Measurements from ENCODE around the gene TMEM164.

DNA sequence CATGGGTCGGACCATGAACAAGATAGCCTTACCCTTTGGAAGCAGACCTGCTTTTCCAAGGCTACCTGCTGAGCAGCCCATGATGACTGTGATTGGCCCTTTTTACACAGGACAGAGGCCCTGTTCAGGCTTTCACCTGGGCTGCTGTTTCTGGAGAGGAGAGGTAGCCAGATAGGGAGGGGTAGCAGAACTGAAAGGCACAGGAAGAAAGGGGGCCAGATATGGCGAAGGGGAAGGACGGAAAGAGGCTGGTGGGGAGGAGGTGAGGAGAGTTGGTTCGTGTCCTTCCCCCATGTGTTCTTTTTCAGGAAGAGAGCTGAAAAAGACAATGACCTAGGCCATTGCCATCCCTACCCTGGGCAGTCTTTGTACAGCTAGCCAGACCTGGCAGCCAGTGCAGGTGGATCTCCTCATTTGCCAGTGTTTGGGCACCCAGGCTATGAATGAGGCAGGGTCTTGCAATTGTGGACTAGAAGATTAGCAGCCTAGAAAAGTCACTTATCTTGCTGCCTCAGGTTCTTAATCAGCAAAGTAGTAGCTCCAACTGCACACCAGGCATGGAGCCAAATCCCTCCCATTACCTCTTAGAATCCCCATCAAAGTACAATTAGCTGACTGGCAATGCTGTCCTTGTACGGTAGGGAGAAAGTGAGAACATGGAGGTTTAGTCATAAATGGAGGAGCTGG lies 175.4 kb downstream of the TMEM164 start:
- TF ChIP-seq, protein P1, sequence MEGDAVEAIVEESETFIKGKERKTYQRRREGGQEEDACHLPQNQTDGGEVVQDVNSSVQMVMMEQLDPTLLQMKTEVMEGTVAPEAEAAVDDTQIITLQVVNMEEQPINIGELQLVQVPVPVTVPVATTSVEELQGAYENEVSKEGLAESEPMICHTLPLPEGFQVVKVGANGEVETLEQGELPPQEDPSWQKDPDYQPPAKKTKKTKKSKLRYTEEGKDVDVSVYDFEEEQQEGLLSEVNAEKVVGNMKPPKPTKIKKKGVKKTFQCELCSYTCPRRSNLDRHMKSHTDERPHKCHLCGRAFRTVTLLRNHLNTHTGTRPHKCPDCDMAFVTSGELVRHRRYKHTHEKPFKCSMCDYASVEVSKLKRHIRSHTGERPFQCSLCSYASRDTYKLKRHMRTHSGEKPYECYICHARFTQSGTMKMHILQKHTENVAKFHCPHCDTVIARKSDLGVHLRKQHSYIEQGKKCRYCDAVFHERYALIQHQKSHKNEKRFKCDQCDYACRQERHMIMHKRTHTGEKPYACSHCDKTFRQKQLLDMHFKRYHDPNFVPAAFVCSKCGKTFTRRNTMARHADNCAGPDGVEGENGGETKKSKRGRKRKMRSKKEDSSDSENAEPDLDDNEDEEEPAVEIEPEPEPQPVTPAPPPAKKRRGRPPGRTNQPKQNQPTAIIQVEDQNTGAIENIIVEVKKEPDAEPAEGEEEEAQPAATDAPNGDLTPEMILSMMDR (conservative IDR thresholded peaks at IDR 0.05 in 1 of 2, IDR thresholded peaks at IDR 0.05 in 1 of 2; ENCODE audit: low read depth in 1 of 2, low read length in 2 of 2) = no peak
- no peak for TF ChIP-seq EZH2 (IDR thresholded peaks at IDR 0.05; ENCODE audit: low read length, missing control alignments)
